IMR-90 (cell line): ENCODE data around the gene SLC4A2. TPM values are rescaled to one million over a fixed set of nuclear protein-coding genes. Genes with fewer than 3 reads are reported as not detected.

Experiments
- ATAC-seq: fragments of 200-7000 bp; cut with Tn5 transposase; 2 replicates; pipeline ENCODE4 v1.9.1; 2020; ENCODE audit warnings: low read depth, mild to moderate bottlenecking, moderate library complexity
- BruUV-seq: library from RNA; stranded (reverse); fragments of 400-500 nt; replicated peaks from 2 replicates; lab custom pipeline; 2021; lab: Mats Ljungman, UMichigan
- CTCF ChIA-PET: fragments of 300-600 bp; formaldehyde crosslinking; extraction: SDS; loops from one replicate; lab custom pipeline; 2021; ENCODE audit warnings: antibody characterized with exemption; lab: Yijun Ruan, JAX
- POLR2A ChIA-PET: fragments of 300-600 bp; sonication (Branson Sonifier 250); formaldehyde crosslinking; loops from one replicate; lab custom pipeline; 2022; ENCODE audit warnings: antibody characterized with exemption; ENCODE audit not compliant: unreplicated experiment; lab: Charles Lee
- DNase-seq: peaks from one replicate; pipeline ENCODE4 v3.0.0; 2013
- H2AFZ ChIP-seq: replicated peaks from 2 replicates; pipeline ENCODE3; 2013; ENCODE audit warnings: low read length, mild to moderate bottlenecking; ENCODE audit not compliant: poor library complexity
- H2AK5ac ChIP-seq: 2 replicates; pipeline ENCODE4 v1.6.1; 2013; ENCODE audit warnings: low read depth, low read length, inconsistent platforms
- H2AK9ac ChIP-seq: replicated peaks from 2 replicates; pipeline ENCODE3; 2013; ENCODE audit warnings: mild to moderate bottlenecking, low read depth, low read length, moderate library complexity; ENCODE audit not compliant: poor library complexity
- H2BK120ac ChIP-seq: 2 replicates; pipeline ENCODE4 v1.6.1; 2013; ENCODE audit warnings: low read depth, low read length, inconsistent platforms
- H2BK15ac ChIP-seq: 3 replicates; pipeline ENCODE4 v1.6.1; 2013; ENCODE audit warnings: low read depth, low read length, inconsistent platforms
- H2BK20ac ChIP-seq: 2 replicates; pipeline ENCODE4 v1.6.1; 2013; ENCODE audit warnings: low read depth, mild to moderate bottlenecking, inconsistent platforms, low read length, moderate library complexity
- H2BK5ac ChIP-seq: 2 replicates; pipeline ENCODE4 v1.6.1; 2013; ENCODE audit warnings: mild to moderate bottlenecking, low read depth, low read length, inconsistent platforms; ENCODE audit not compliant: poor library complexity, severe bottlenecking
- H3K14ac ChIP-seq: replicated peaks from 2 replicates; pipeline ENCODE4 v1.6.1; 2013; ENCODE audit warnings: low read depth, low read length, inconsistent platforms
- H3K18ac ChIP-seq: 2 replicates; pipeline ENCODE4 v1.6.1; 2013; ENCODE audit warnings: low read depth, low read length, control low read depth
- H3K23ac ChIP-seq: 2 replicates; pipeline ENCODE4 v1.6.1; 2013; ENCODE audit warnings: low read depth, low read length, inconsistent platforms
- H3K27ac ChIP-seq: 2 replicates; pipeline ENCODE4 v1.5.1; 2013; ENCODE audit warnings: mild to moderate bottlenecking, control low read depth, low read length; ENCODE audit not compliant: insufficient read depth
- H3K27me3 ChIP-seq: 2 replicates; pipeline ENCODE4 v1.6.1; 2013; ENCODE audit warnings: low read length; ENCODE audit not compliant: control insufficient read depth, insufficient read depth
- H3K36me3 ChIP-seq: 2 replicates; pipeline ENCODE4 v1.6.1; 2013; ENCODE audit warnings: low read length, mixed read lengths; ENCODE audit not compliant: control insufficient read depth, insufficient read depth
- H3K4ac ChIP-seq: 2 replicates; pipeline ENCODE4 v1.6.1; 2013; ENCODE audit warnings: low read depth, low read length, inconsistent platforms
- H3K4me1 ChIP-seq: 2 replicates; pipeline ENCODE4 v1.6.1; 2013; ENCODE audit warnings: low read length, mixed read lengths; ENCODE audit not compliant: control insufficient read depth, insufficient read depth
- H3K4me2 ChIP-seq: 2 replicates; pipeline ENCODE4 v1.6.1; 2013; ENCODE audit warnings: low read depth, mild to moderate bottlenecking, control low read depth, low read length, moderate library complexity
- H3K4me3 ChIP-seq: 2 replicates; pipeline ENCODE4 v1.5.1; 2013; ENCODE audit warnings: low read depth, mild to moderate bottlenecking, control low read depth, low read length, moderate library complexity; ENCODE audit not compliant: insufficient read depth
- H3K56ac ChIP-seq: 2 replicates; pipeline ENCODE4 v1.6.1; 2013; ENCODE audit warnings: low read length, inconsistent platforms; ENCODE audit not compliant: insufficient read depth; ENCODE audit errors: extremely low read depth
- H3K79me1 ChIP-seq, 2 experiments: 2 replicates each; pipeline ENCODE4 v1.6.1; 2013; ENCODE audit warnings: low read length in 2 of 2, inconsistent platforms in 1 of 2, low read depth in 1 of 2
- H3K9ac ChIP-seq: 2 replicates; pipeline ENCODE4 v1.6.1; 2013; ENCODE audit warnings: low read depth, low read length, control low read depth
- H3K9me1 ChIP-seq: 2 replicates; pipeline ENCODE4 v1.6.1; 2013; ENCODE audit warnings: low read length, inconsistent platforms; ENCODE audit not compliant: insufficient read depth
- H3K9me3 ChIP-seq: 2 replicates; pipeline ENCODE4 v1.6.1; 2013; ENCODE audit warnings: low read length; ENCODE audit not compliant: control insufficient read depth, insufficient read depth
- H4K20me1 ChIP-seq: 2 replicates; pipeline ENCODE4 v1.6.1; 2013; ENCODE audit warnings: low read length, inconsistent platforms; ENCODE audit not compliant: insufficient read depth
- H4K5ac ChIP-seq: 2 replicates; pipeline ENCODE4 v1.6.1; 2013; ENCODE audit warnings: mild to moderate bottlenecking, low read depth, low read length, control low read depth
- H4K8ac ChIP-seq, 2 experiments: 2 replicates each; pipeline ENCODE4 v1.6.1; 2013; ENCODE audit warnings: low read depth in 2 of 2, low read length in 2 of 2, control low read depth in 1 of 2, inconsistent platforms in 1 of 2
- H4K91ac ChIP-seq: 2 replicates; pipeline ENCODE4 v1.6.1; 2013; ENCODE audit warnings: low read depth, low read length, inconsistent platforms; ENCODE audit not compliant: insufficient read depth
- BHLHE40 ChIP-seq: fragments of 150-350 bp; IDR thresholded peaks from 2 replicates; pipeline ENCODE4 v1.6.1; 2016; ENCODE audit warnings: mild to moderate bottlenecking, low read depth, low read length
- CEBPB ChIP-seq: IDR thresholded peaks from 2 replicates; pipeline ENCODE4 v1.6.1; 2012; ENCODE audit warnings: low read depth, low read length, improper control_type of control experiment
- CHD1 ChIP-seq: IDR thresholded peaks from 2 replicates; pipeline ENCODE4 v1.6.1; 2012; ENCODE audit warnings: low read depth, low read length, improper control_type of control experiment
- MAFK ChIP-seq: IDR thresholded peaks from 2 replicates; pipeline ENCODE4 v1.6.1; 2012; ENCODE audit warnings: low read depth, low read length, improper control_type of control experiment
- MAZ ChIP-seq: IDR thresholded peaks from 2 replicates; pipeline ENCODE4 v1.6.1; 2012; ENCODE audit warnings: low read depth, mild to moderate bottlenecking, low read length, improper control_type of control experiment, moderate library complexity, borderline replicate concordance
- MXI1 ChIP-seq: IDR thresholded peaks from 2 replicates; pipeline ENCODE4 v1.6.1; 2012; ENCODE audit warnings: low read depth, mild to moderate bottlenecking, low read length, moderate library complexity, borderline replicate concordance
- NFE2L2 ChIP-seq: fragments of 150-350 bp; IDR thresholded peaks from 2 replicates; pipeline ENCODE4 v1.6.1; 2016; ENCODE audit warnings: low read depth, mild to moderate bottlenecking, low read length
- RAD21 ChIP-seq: IDR thresholded peaks from 2 replicates; pipeline ENCODE4 v1.6.1; 2012; ENCODE audit warnings: low read length, improper control_type of control experiment
- RCOR1 ChIP-seq: IDR thresholded peaks from 2 replicates; pipeline ENCODE4 v1.6.1; 2012; ENCODE audit warnings: mild to moderate bottlenecking, low read length, improper control_type of control experiment; ENCODE audit not compliant: insufficient replicate concordance
- RFX5 ChIP-seq: IDR thresholded peaks from 2 replicates; pipeline ENCODE4 v1.8.0; 2012; ENCODE audit warnings: low read depth, mild to moderate bottlenecking, low read length, moderate library complexity
- SMC3 ChIP-seq: fragments of 150-350 bp; IDR thresholded peaks from 2 replicates; pipeline ENCODE4 v1.6.1; 2016; ENCODE audit warnings: low read depth, mild to moderate bottlenecking, antibody characterized with exemption, low read length, moderate library complexity
- WGBS, 2 experiments: methylation state at CpG; one replicate each; pipeline versions ENCODE4 v1.1.5 to v1.1.7; 2013; ENCODE audit warnings: missing lambda C conversion rate in 2 of 2; ENCODE audit not compliant: insufficient read length in 1 of 2; ENCODE audit errors: extremely low coverage in 2 of 2; 5-methylcytosine and 5-hydroxymethylcytosine counted together
- dilution Hi-C: fragments of 300-500 bp; cut with HindIII; formaldehyde crosslinking; loops from one replicate; pipeline ENCODE4 v1.14.3; 2018; ENCODE audit warnings: low sequenced_read_pairs; ENCODE audit not compliant: unreplicated experiment
- in situ Hi-C: fragments of 300-500 bp; cut with MboI; formaldehyde crosslinking; loops from 3 replicates; pipeline ENCODE4 v1.14.3; 2019; ENCODE audit warnings: low sequenced_read_pairs, inconsistent platforms, mixed read lengths
- intact Hi-C: fragments of 100-400 bp; cut with micrococcal nuclease; formaldehyde crosslinking; loops from 2 replicates; pipeline ENCODE4 v1.10.0; 2022
- polyA plus RNA-seq, 3 experiments: library from polyadenylated mRNA; depleted of rRNA; stranded (reverse); fragments of >200 nt; gene quantifications; 2 replicates each; pipeline ENCODE4 v1.2.3, GENCODE V29; 2012; ENCODE audit warnings: low replicate concordance in 1 of 3
- total RNA-seq: library from RNA; depleted of rRNA; stranded (reverse); fragments of >200 nt; gene quantifications from 2 replicates; pipeline ENCODE4 v1.2.3, GENCODE V29; 2012
- TF ChIP-seq, protein P1 (sequence below): conservative IDR thresholded peaks from 2 replicates; pipeline ENCODE4 v1.5.1; 2012; ENCODE audit warnings: mild to moderate bottlenecking, low read depth, low read length, improper control_type of control experiment
- TF ChIP-seq, protein P2 (sequence below): fragments of 150-350 bp; IDR thresholded peaks from 2 replicates; pipeline ENCODE4 v1.6.1; 2017; ENCODE audit warnings: mild to moderate bottlenecking, antibody characterized with exemption, low read length, low read depth

Gene SLC4A2
- total and polyA plus RNA-seq, 2 of the 4 experiments (the other 2 are of a cell fraction): 29.6 to 91.0 TPM

DNA sequence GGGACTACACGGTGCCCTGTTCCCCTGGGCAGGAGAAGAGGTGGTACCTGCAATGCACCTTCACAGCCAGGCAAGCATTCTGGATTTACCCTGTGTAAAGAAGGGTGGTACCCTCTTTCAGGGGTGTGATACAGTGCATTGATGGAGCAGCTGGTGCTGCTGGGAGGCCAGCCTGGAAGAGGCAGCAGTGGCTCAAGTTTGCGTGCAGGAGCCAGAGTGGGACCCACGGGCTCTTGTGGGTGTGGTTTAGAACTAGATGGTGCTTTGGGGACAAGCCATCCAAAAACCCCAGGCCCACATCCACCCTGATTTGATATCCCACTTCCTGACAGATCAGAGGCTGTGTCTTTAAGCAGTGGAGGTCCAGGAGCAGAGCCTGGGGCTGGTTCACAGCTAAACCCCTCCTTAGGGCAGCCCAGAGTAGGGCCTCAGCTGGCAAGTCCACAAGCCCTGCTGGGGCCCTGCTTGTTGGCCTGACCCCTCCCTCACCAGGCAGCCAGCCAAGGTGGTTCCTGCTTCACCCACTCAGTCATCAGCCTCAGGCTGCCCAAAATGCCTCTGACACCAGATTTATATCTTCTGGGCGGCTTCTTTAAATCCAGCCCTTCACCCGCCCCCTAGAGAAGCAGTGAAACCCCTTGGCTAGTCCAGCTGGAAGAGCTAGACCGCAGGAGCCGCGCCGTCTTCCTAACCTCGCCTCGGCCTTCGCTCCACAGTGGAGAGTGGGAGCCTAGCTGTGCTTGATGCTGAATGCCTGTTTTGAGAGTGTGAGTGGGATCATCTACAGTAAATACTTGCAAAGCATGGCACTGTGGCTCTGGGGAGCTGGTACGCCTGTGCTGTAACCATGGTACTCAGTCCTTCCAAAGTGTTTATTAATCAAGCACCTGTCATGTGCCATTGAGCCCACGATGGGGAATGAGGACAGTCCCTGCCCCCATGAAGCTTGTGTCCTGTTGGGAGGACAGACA, 12.5 kb upstream of the SLC4A2 start:
- Histone ChIP-seq H4K91ac (no peak overlapping the region), H3K18ac (no peak overlapping the region), H3K23ac (no peak overlapping the region), H2BK5ac (no peak overlapping the region), H3K9me3 (no peaks in the 10 kb centered on the region), H4K8ac (no peak overlapping the region), H2AK5ac (0 out of 2 replicates have a peak overlapping the region, but pooled peaks have one; percentile 8), H3K9ac (no peak overlapping the region), H3K27ac (peak overlapping the region; percentile 11; the same call in 1 of the 2 replicates), H2BK120ac (no peak overlapping the region), H3K36me3 (peaks cover 11% of the 10 kb centered on the region; the same call in 1 of the 2 replicates), H2AFZ (peak overlapping the region; percentile 68), H3K4me3 (no peak overlapping the region), H3K79me1 (no peaks in the 10 kb centered on the region), H2AK9ac (peak overlapping the region; percentile 82), H2BK15ac (no peak overlapping the region), H3K4me2 (peak overlapping the region; percentile 13; the same call in 1 of the 2 replicates), H3K56ac (no peak overlapping the region), H3K4me1 (peaks cover 11% of the 10 kb centered on the region; the same call in 1 of the 2 replicates), H3K4ac (no peak overlapping the region), H3K9me1 (peaks cover 6% of the 10 kb centered on the region; the same call in 1 of the 2 replicates), H3K14ac (no peak overlapping the region), H3K27me3 (no peaks in the 10 kb centered on the region; the same call in 1 of the 2 replicates), H4K5ac (no peak overlapping the region), H2BK20ac (no peak overlapping the region), H4K20me1 (peaks cover 18% of the 10 kb centered on the region)
- in situ Hi-C loops (no loop called here), dilution Hi-C loops (no loop called here), intact Hi-C loops (no loop called here)
- ATAC-seq: peak; percentile 56
- BruUV-seq: no TSS peak
- DNase-seq: peak; percentile 66
- CTCF ChIA-PET: interaction anchor here (0.9 kb wide), 1 partner anchor 19 kb away, joined by 3 read pairs; the partner anchor contains the start of gene ABCB8
- POLR2A ChIA-PET: no interaction called here
- WGBS, 2 experiments: no CpG with 5 or more reads among the region's 14 CpGs
- TF ChIP-seq, protein P1, sequence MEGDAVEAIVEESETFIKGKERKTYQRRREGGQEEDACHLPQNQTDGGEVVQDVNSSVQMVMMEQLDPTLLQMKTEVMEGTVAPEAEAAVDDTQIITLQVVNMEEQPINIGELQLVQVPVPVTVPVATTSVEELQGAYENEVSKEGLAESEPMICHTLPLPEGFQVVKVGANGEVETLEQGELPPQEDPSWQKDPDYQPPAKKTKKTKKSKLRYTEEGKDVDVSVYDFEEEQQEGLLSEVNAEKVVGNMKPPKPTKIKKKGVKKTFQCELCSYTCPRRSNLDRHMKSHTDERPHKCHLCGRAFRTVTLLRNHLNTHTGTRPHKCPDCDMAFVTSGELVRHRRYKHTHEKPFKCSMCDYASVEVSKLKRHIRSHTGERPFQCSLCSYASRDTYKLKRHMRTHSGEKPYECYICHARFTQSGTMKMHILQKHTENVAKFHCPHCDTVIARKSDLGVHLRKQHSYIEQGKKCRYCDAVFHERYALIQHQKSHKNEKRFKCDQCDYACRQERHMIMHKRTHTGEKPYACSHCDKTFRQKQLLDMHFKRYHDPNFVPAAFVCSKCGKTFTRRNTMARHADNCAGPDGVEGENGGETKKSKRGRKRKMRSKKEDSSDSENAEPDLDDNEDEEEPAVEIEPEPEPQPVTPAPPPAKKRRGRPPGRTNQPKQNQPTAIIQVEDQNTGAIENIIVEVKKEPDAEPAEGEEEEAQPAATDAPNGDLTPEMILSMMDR: no peak
- no peak for TF ChIP-seq RCOR1
- TF ChIP-seq RAD21: no peak
- TF ChIP-seq MAZ: no peak
- no peak for TF ChIP-seq SMC3
- TF ChIP-seq CEBPB: no peak
- no peak for TF ChIP-seq CHD1
- TF ChIP-seq MXI1: no peak
- TF ChIP-seq, protein P2, sequence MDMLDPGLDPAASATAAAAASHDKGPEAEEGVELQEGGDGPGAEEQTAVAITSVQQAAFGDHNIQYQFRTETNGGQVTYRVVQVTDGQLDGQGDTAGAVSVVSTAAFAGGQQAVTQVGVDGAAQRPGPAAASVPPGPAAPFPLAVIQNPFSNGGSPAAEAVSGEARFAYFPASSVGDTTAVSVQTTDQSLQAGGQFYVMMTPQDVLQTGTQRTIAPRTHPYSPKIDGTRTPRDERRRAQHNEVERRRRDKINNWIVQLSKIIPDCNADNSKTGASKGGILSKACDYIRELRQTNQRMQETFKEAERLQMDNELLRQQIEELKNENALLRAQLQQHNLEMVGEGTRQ: no peak
- TF ChIP-seq BHLHE40: no peak
- TF ChIP-seq MAFK: no peak
- no peak for TF ChIP-seq RFX5
- TF ChIP-seq NFE2L2: no peak
